GM21515 (cell line): ENCODE measurements around the gene ZRSR2.
A peak's percentile ranks its signal among the peaks of the same experiment; 100 is the strongest.

Experiments used
- ATAC-seq: cut with Tn5 transposase; IDR thresholded peaks from one replicate; pipeline ENCODE4 v1.9.1; 2021; ENCODE audit not compliant: unreplicated experiment

Gene ZRSR2

DNA sequence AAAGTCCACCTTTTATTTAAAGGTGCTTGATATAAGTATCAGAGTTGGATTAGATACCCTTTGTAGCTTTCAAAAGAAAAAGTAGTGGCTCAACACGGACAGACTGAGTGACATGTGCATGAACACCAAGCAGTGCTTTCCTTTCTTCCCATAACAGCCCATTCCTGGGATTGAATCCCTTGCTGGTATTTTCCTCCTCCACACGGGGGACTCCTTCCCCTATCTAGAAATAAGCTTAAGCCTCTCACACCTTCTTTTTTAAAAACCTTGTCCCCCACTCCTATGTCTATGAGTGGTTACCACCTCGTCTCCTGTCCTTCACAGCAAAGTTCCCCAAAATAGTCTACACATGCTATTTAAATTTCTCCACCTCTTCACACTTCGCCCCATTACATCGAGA is 59.3 kb downstream of the ZRSR2 start:
- ATAC-seq = no peak

GRCh38 chrX:15853586-15854079 is 63.3 kb downstream of the ZRSR2 start:
- no peak for ATAC-seq

DNA sequence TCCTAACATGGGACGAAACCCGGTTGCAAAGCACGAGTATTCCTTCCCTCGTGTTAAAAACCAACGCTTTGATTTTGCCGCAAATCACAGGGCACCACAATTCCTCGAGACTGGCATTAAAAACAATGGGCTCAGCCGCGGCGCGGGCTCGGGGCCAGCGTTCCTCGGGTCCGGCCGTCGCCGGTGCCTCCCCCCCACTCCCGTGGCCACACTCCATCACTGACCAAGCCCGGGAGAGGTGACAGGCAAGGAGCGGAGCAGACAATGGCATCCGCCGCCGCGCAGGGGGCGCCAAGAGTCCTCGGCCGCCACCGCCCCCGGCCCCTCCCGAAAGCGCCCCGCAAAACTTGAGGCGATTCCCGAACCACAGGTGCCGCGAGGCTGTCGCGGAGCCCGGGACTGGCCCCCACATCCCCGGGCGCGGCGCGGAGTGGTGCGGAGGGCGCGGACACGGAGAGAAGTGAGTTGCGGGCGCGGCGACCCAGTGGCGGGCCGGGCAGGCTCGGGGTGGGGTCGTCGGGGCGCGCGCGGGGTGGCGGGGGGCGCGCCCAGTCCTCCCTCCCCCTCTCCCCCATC is 63.9 kb downstream of the ZRSR2 start:
- peak; percentile 36 for ATAC-seq

GRCh38 chrX:15854712-15855567 is 64.7 kb downstream of the ZRSR2 start, which contains the start of gene AP1S2:
TSS of gene AP1S2 (minus strand) at chrX:15854813. CDS start at chrX:15852524, 2,289 bp downstream.
- peak; percentile 91 for ATAC-seq

- no peak for ATAC-seq
Observed at GRCh38 chrX:15855568-15856221, 65.4 kb downstream of the ZRSR2 start.

DNA sequence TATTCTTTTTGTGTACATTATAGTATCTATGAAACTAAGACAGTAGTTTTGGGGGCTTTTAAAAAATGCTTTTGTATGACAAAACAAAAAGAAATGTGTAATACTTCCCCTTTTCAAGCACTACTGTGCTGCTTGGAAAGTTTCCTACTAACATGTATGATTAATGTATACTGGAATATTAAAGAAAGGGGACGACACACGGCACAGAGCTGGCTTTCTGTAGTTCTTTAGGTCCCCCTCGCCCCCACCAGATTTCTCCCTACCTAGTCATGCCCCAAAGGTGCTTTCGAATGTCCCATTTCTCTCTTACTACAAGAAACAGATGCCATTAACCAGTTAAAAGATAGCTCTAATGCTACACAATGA is 65.9 kb downstream of the ZRSR2 start:
- no peak for ATAC-seq

- ATAC-seq = no peak
Observed at GRCh38 chrX:15856636-15857035, 66.4 kb downstream of the ZRSR2 start.

DNA sequence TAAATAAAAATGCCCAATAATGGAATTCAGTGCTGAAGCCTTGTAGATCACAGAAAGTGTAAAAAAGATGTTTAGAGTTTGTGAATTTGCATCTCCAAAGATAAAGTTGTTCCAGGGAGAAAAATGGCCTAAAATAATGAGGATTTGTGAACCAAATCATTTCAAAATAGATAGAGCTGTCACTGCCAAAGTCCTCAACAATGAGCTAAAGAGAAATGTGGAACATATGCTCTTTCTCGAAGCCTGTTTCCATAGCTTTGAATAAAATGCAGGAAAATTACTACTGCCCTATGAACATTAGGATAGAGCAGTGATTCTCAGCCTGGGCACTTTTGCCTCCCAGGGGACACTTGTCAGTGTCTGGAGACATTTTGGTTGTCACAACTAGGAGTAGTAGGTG is 67.8 kb downstream of the ZRSR2 start:
- no peak for ATAC-seq

DNA sequence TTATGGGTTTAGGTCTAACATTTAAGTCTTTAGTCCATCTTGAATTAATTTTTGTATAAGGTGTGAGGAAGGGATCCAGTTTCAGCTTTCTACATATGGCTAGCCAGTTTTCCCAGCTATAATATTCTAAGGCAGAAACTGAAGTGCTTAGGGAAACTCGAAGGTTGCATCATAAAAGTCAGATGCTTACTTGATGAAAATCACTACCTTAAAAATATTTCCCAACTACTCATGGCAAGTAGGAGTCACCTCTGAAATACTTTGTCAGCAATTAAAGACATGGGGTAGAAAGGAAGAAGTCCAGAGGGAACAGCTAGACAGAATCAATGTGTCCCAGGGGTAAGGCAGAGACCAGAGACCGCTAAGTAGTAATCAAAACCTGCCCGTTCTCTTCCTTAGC is 70.6 kb downstream of the ZRSR2 start:
- ATAC-seq = no peak

DNA sequence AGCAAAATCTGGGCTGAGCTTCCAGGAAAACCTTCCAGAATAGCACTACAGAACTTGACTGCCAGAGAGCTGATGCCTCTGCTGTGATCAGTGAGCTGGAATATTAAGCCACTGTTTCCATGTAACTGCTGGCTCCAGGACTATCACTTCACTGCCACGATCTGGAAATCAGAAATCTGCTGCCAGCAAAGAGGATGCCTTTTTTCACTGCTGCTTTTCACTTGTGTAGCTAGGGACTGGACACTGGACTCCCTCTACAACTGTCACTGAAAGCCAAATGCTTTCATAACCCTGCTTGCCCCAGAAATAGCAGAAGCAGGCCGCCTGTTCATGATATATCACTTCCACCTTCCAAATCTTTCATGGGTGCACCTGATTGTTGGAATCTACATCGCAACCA is 73.7 kb downstream of the ZRSR2 start:
- ATAC-seq = no peak

- no peak for ATAC-seq
Observed at GRCh38 chrX:15864629-15865028, 74.3 kb downstream of the ZRSR2 start.

DNA sequence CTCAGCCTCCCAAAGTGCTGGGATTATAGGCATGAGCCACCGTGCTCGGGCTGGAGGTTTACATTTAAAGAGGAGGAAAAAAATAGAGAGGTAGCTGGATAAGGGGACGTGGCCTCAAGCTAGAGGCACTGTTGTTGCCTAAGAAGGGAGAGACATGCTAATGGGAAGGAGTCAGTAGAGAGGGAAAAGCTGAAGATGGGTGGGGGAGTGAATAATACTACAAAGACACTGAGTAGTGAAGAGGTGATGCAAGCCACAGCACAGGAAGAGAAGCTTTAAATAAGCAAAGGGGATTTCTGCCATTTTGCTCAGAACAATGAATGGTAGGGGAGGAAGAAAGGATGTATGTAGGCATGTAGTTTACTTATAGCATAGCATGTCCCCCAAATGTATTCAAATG is 75.9 kb downstream of the ZRSR2 start:
- ATAC-seq = no peak

GRCh38 chrX:15869695-15870094 is 79.4 kb downstream of the ZRSR2 start:
- no peak for ATAC-seq

GRCh38 chrX:15870310-15870709 is 80.0 kb downstream of the ZRSR2 start:
- ATAC-seq = no peak
